ENCODE measurements around the gene RBL2. TPM values are rescaled to one million over a fixed set of nuclear protein-coding genes. Genes with fewer than 3 reads are reported as not detected.

Gene RBL2
- total and polyA plus RNA-seq, 12 donors = 18.7 to 48.5 (median 34.3) TPM

DNA sequence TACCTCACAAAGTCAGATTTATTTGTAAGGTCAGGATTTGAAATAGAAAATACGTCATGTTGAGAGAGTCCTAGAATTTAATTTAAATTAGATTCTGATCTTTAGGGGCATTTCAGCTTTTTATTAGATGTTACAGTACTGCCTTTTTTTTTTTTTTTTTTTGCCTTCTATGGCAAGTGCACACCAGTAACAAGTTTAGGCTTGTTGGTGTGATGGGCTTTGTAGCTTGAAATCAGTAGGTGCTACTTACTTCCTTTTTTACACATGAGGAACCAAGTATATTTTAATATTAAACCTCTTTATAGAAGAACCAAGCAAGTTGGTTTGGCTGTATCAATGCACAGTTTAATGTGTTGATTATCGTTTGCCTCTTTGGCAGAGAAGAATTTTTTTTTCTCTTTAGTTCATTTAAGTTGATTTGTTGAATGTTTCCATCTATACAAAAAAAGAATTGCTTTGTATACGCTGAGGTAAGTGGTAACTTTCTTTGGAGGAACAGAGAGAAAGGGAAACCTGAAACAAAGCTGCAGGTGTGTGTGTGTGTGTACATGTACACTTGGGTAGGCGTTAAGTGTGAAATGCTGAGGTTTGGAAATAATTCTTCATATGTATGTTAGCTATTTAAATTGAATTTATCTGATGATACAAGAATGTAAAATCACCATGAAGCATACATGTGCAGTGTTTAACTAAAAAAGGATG lies 15.7 kb downstream of the RBL2 start:
- Histone ChIP-seq H3K4me1 (peaks cover 0 to 6% (median 0%) of the 10 kb centered on the region in 9 donors), H3K36me3 (peaks cover 0 to 100% (median 17%) of the 10 kb centered on the region in 9 donors), H3K27me3 (no peaks in the 10 kb centered on the region), H3K27ac (no peak overlapping the region), H3K4me3 (no peak overlapping the region), H3K9me3 (no peaks in the 10 kb centered on the region)
- no peak for ATAC-seq
- TF ChIP-seq, protein P1, sequence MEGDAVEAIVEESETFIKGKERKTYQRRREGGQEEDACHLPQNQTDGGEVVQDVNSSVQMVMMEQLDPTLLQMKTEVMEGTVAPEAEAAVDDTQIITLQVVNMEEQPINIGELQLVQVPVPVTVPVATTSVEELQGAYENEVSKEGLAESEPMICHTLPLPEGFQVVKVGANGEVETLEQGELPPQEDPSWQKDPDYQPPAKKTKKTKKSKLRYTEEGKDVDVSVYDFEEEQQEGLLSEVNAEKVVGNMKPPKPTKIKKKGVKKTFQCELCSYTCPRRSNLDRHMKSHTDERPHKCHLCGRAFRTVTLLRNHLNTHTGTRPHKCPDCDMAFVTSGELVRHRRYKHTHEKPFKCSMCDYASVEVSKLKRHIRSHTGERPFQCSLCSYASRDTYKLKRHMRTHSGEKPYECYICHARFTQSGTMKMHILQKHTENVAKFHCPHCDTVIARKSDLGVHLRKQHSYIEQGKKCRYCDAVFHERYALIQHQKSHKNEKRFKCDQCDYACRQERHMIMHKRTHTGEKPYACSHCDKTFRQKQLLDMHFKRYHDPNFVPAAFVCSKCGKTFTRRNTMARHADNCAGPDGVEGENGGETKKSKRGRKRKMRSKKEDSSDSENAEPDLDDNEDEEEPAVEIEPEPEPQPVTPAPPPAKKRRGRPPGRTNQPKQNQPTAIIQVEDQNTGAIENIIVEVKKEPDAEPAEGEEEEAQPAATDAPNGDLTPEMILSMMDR (IDR thresholded peaks at IDR 0.05) = no peak
- no peak for DNase-seq
- intact Hi-C loops (cut with DNase I) = loop anchor here in 2 of 10 donors (10.0 kb wide), 2 partner anchors 45 to 125 kb away; no protein-coding TSS in a partner anchor
- 95 to 96% methylated on average over 4 of the region's 4 CpGs for WGBS, 2 donors

DNA sequence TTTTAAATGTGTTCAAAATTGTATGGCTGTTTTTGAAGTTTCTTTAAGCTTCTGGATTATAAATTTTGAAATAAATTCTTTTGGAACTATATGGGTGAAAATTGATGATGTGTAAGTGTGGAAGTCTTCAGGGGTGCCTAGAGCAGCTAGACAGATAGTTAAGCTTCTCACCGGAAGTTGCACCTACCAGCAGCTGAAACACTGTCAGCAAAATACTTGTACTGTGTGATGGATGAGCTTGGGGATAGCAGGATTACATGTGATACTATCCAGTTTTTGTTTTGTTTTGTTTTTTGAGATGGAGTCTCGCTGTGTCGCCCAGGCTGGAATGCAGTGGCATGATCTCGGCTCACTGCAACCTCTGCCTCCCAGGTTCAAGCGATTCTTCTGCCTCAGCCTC lies 19.7 kb downstream of the RBL2 start:
- intact Hi-C loops (cut with DNase I) = no loop called here
- H3K4me3 ChIP-seq = no peak overlapping the region
- H3K9me3 ChIP-seq = no peaks in the 10 kb centered on the region
- ATAC-seq = no peak
- H3K4me1 ChIP-seq = peaks cover 0 to 27% (median 0%) of the 10 kb centered on the region in 9 donors
- H3K27ac ChIP-seq = peak overlapping the region in 1 of 10 donors; percentile 57
- peaks cover 0 to 100% (median 19%) of the 10 kb centered on the region in 9 donors for H3K36me3 ChIP-seq
- DNase-seq = no peak
- TF ChIP-seq, protein P1 (IDR thresholded peaks at IDR 0.05) = no peak
- 96 to 98% methylated on average over 5 of the region's 5 CpGs for WGBS, 2 donors
- no peaks in the 10 kb centered on the region for H3K27me3 ChIP-seq

DNA sequence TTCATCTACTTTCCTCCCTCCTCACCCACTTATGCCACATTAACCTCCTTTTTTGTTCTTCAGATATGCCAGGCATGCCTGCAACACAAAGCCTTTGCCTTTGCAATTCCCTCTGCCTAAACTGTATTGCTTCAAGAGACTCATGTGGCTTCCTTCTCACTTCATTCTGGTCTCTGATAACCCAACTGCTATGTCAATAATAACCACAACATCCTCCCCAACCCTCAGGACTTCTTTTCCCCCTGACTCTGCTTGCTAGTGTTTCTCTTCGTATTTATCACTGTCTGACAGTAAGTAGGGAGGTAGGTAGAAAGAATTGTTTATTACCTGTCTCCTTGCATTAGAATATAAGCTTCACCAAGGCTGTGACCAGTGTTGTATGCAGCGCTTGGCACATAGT lies 22.4 kb downstream of the RBL2 start:
- ATAC-seq (peak in 1 of 8 donors; percentile 33), DNase-seq (no peak)
- H3K4me1 ChIP-seq = peaks cover 0 to 27% (median 0%) of the 10 kb centered on the region in 9 donors
- TF ChIP-seq, protein P1 (IDR thresholded peaks at IDR 0.05) = no peak
- H3K36me3 ChIP-seq = peaks cover 0 to 100% (median 27%) of the 10 kb centered on the region in 9 donors
- H3K27me3 ChIP-seq = no peaks in the 10 kb centered on the region
- peak overlapping the region in 1 of 10 donors; percentile 81 for H3K27ac ChIP-seq
- intact Hi-C loops (cut with DNase I) = no loop called here
- H3K9me3 ChIP-seq = no peaks in the 10 kb centered on the region
- H3K4me3 ChIP-seq = peak overlapping the region in 1 of 10 donors; percentile 11
- WGBS, 2 donors = 89 to 90% methylated on average over 2 of the region's 2 CpGs

DNA sequence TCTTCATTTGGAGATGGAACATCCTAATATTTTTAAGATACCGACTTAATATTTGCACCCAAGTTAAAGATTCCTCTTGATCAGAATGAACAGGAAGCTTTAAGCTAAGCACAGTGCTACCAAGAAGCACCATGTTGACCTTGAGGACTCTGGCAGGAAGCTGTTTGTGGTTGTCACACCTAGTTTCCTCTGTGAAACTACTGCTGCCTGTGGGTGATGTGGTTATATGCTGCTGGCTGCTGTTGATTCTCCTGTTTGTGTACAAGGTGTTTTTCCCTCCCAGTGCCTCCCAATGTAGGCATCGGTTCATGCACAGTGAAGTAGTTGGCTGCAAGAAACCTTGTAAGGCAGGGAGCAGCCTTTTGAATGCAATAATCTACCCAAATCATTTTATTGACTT lies 23.4 kb downstream of the RBL2 start:
- TF ChIP-seq, protein P1 (IDR thresholded peaks at IDR 0.05) = no peak
- H3K4me3 ChIP-seq = peak overlapping the region in 1 of 10 donors; percentile 6
- no peaks in the 10 kb centered on the region for H3K9me3 ChIP-seq
- H3K36me3 ChIP-seq = peaks cover 0 to 100% (median 36%) of the 10 kb centered on the region in 9 donors
- WGBS, 2 donors = 93 to 95% methylated on average over 2 of the region's 2 CpGs
- ATAC-seq (peak in 5 of 8 donors; percentile 33 to 72 (median 56)), DNase-seq (no peak)
- H3K27ac ChIP-seq = peak overlapping the region in 1 of 10 donors; percentile 81
- H3K4me1 ChIP-seq = peaks cover 0 to 27% (median 0%) of the 10 kb centered on the region in 9 donors
- intact Hi-C loops (cut with DNase I) = no loop called here
- no peaks in the 10 kb centered on the region for H3K27me3 ChIP-seq

All from heart right ventricle (tissue), 16 donors.